ENCODE results near the gene NTMT2. TPM values are rescaled to one million over a fixed set of nuclear protein-coding genes. Genes with fewer than 3 reads are reported as not detected.

The NTMT2 gene
- total RNA-seq, 1 experiment from 2014 or later, result not detected

DNA sequence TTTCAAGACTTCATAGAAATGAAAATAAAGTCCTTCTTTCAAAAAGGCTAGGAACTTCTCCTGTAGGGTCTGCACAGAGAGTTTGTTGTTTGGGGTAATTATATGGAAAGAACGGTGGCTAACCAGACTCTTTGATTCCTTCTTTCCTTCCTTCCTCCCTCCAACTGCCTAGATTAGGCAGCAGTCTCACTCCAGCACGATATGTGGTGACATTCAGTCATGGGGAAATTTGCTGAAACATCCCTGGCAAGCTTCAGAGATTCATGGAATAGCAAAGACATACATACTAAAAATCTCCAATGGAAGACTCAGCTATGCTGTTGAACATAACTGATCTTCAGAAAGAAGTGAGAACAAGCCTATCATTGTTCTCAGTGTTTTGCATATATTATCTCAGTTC, 4.3 kb downstream of the NTMT2 start:
- Histone ChIP-seq H3K27me3 (ENCODE audit: control insufficient read depth, insufficient read depth, low read length) (no peaks in the 10 kb centered on the region), H3K4me3 (ENCODE audit: low read depth in 2 of 2, low read length in 2 of 2) (no peak overlapping the region), H3K9me3 (ENCODE audit: control insufficient read depth, insufficient read depth, low read depth, low read length) (no peaks in the 10 kb centered on the region), H3K4me1 (ENCODE audit: control insufficient read depth, insufficient read depth, low read length) (no peaks in the 10 kb centered on the region), H3K27ac (ENCODE audit: low read length) (no peak overlapping the region), H3K36me3 (ENCODE audit: control insufficient read depth, insufficient read depth, low read length) (no peaks in the 10 kb centered on the region)
- in situ Hi-C loops (cut with HindIII; ENCODE audit: low pct_unique_long_range_greater_than_20kb, low sequenced_read_pairs), result no loop called here
- DNase-seq (ENCODE audit: low read depth, low spot score) (no peak), ATAC-seq (no peak)
- POLR2A ChIA-PET, result no interaction called here
- TF ChIP-seq, protein P1, sequence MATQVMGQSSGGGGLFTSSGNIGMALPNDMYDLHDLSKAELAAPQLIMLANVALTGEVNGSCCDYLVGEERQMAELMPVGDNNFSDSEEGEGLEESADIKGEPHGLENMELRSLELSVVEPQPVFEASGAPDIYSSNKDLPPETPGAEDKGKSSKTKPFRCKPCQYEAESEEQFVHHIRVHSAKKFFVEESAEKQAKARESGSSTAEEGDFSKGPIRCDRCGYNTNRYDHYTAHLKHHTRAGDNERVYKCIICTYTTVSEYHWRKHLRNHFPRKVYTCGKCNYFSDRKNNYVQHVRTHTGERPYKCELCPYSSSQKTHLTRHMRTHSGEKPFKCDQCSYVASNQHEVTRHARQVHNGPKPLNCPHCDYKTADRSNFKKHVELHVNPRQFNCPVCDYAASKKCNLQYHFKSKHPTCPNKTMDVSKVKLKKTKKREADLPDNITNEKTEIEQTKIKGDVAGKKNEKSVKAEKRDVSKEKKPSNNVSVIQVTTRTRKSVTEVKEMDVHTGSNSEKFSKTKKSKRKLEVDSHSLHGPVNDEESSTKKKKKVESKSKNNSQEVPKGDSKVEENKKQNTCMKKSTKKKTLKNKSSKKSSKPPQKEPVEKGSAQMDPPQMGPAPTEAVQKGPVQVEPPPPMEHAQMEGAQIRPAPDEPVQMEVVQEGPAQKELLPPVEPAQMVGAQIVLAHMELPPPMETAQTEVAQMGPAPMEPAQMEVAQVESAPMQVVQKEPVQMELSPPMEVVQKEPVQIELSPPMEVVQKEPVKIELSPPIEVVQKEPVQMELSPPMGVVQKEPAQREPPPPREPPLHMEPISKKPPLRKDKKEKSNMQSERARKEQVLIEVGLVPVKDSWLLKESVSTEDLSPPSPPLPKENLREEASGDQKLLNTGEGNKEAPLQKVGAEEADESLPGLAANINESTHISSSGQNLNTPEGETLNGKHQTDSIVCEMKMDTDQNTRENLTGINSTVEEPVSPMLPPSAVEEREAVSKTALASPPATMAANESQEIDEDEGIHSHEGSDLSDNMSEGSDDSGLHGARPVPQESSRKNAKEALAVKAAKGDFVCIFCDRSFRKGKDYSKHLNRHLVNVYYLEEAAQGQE (IDR thresholded peaks at IDR 0.05; ENCODE audit: insufficient read depth in 1 of 2, low read depth in 2 of 2, low read length in 1 of 2), result no peak
- TF ChIP-seq, protein P2, sequence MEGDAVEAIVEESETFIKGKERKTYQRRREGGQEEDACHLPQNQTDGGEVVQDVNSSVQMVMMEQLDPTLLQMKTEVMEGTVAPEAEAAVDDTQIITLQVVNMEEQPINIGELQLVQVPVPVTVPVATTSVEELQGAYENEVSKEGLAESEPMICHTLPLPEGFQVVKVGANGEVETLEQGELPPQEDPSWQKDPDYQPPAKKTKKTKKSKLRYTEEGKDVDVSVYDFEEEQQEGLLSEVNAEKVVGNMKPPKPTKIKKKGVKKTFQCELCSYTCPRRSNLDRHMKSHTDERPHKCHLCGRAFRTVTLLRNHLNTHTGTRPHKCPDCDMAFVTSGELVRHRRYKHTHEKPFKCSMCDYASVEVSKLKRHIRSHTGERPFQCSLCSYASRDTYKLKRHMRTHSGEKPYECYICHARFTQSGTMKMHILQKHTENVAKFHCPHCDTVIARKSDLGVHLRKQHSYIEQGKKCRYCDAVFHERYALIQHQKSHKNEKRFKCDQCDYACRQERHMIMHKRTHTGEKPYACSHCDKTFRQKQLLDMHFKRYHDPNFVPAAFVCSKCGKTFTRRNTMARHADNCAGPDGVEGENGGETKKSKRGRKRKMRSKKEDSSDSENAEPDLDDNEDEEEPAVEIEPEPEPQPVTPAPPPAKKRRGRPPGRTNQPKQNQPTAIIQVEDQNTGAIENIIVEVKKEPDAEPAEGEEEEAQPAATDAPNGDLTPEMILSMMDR (IDR thresholded peaks at IDR 0.05), result no peak
- TF ChIP-seq TCF7L2 (IDR thresholded peaks at IDR 0.05; ENCODE audit: low read depth, low read length) (no peak), SIN3A (IDR thresholded peaks at IDR 0.05; ENCODE audit: borderline replicate concordance, insufficient read depth, low read depth, low read length) (no peak), POLR2AphosphoS5 (IDR thresholded peaks at IDR 0.05; ENCODE audit: low read depth, low read length) (no peak)
- CTCF ChIA-PET, result no interaction called here
- BruUV-seq (replicated peaks), result no TSS peak
- intact Hi-C loops (cut with micrococcal nuclease; ENCODE audit: unreplicated experiment), result no loop called here

DNA sequence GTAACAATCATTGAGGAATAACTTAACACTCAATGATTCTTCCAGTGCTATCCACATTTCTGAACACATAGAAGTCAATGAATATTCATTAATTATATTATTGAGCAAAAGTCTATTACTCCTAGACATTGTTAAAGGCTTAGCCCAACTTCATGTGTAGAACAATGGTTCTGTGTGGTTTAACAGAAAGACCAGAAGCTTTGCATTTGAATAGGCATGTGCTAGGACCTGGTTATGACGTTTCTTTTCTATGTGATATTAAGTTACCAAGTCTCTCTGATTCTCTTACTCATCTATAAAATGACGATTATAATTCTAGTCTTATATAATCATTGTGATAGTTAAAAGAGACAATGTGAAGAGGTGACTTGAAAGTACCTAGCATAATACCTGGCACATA, 5.2 kb downstream of the NTMT2 start:
- H3K4me1 ChIP-seq (ENCODE audit: control insufficient read depth, insufficient read depth, low read length), result no peaks in the 10 kb centered on the region
- TF ChIP-seq SIN3A (IDR thresholded peaks at IDR 0.05; ENCODE audit: borderline replicate concordance, insufficient read depth, low read depth, low read length) (no peak), TCF7L2 (IDR thresholded peaks at IDR 0.05; ENCODE audit: low read depth, low read length) (no peak)
- TF ChIP-seq, protein P2 (IDR thresholded peaks at IDR 0.05), result no peak
- TF ChIP-seq, protein P1 (IDR thresholded peaks at IDR 0.05; ENCODE audit: insufficient read depth in 1 of 2, low read depth in 2 of 2, low read length in 1 of 2), result no peak
- ChIA-PET CTCF (no interaction called here), POLR2A (no interaction called here)
- intact Hi-C loops (cut with micrococcal nuclease; ENCODE audit: unreplicated experiment) (no loop called here), in situ Hi-C loops (cut with HindIII; ENCODE audit: low pct_unique_long_range_greater_than_20kb, low sequenced_read_pairs) (no loop called here)
- no peaks in the 10 kb centered on the region for H3K27me3 ChIP-seq (ENCODE audit: control insufficient read depth, insufficient read depth, low read length)
- ATAC-seq (no peak), DNase-seq (ENCODE audit: low read depth, low spot score) (no peak)
- no peak overlapping the region for H3K27ac ChIP-seq (ENCODE audit: low read length)
- H3K4me3 ChIP-seq (ENCODE audit: low read depth in 2 of 2, low read length in 2 of 2), result no peak overlapping the region
- H3K9me3 ChIP-seq (ENCODE audit: control insufficient read depth, insufficient read depth, low read depth, low read length), result no peaks in the 10 kb centered on the region
- no peaks in the 10 kb centered on the region for H3K36me3 ChIP-seq (ENCODE audit: control insufficient read depth, insufficient read depth, low read length)
- no TSS peak for BruUV-seq (replicated peaks)

Measured in Panc1 (cell line).